NB4 (cell line): ENCODE measurements around the gene DCLK3.

Source experiments
- DNase-seq: peaks from one replicate; pipeline ENCODE4 v3.0.0; 2010; ENCODE audit warnings: low read depth
- H3K4me3 ChIP-seq: one replicate; pipeline ENCODE4 v1.5.1; 2011; ENCODE audit warnings: mild to moderate bottlenecking, low read depth, low read length, moderate library complexity
- CTCF ChIP-seq: IDR thresholded peaks from one replicate; pipeline ENCODE4 v1.5.1; 2012; ENCODE audit warnings: low read depth, low read length
- MAX ChIP-seq: IDR thresholded peaks from 2 replicates; pipeline ENCODE4 v1.6.1; 2011; ENCODE audit warnings: low read depth, low read length
- MYC ChIP-seq: IDR thresholded peaks from 2 replicates; pipeline ENCODE4 v1.6.1; 2011; ENCODE audit warnings: low read depth, low read length
- POLR2A ChIP-seq: IDR thresholded peaks from 2 replicates; pipeline ENCODE4 v1.6.1; 2011; ENCODE audit warnings: mild to moderate bottlenecking; ENCODE audit not compliant: insufficient read length; ENCODE audit errors: extremely low read depth

Gene DCLK3

GRCh38 chr3:36792342-36792741, 28.0 kb upstream of the DCLK3 start:
- DNase-seq: peak; percentile 47
- H3K4me3 ChIP-seq: no peak overlapping the region
- no peak for TF ChIP-seq MYC
- no peak for TF ChIP-seq POLR2A
- peak; percentile 49 for TF ChIP-seq CTCF
- no peak for TF ChIP-seq MAX

DNA sequence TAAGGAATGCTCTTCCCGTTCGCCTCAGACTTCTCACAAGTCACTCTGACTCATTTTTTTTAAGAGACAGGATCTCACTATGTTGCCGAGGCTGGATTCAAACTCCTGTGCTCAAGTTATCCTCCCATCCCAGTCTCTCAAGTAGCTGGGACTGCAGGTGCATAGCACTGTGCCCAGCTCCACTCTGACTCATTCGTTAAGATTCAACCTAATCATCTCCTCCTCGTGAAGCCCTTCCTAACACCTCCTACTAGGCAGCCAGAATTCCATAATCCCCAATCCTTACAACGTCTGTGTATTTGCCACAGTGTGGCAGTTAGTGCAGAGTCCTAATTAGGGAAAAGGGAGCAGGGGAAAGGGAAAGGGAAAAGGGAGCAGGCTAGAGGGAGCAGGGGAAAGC, 26.4 kb upstream of the DCLK3 start:
- H3K4me3 ChIP-seq: no peak overlapping the region
- TF ChIP-seq MYC: no peak
- TF ChIP-seq CTCF: no peak
- TF ChIP-seq POLR2A: no peak
- TF ChIP-seq MAX: no peak

DNA sequence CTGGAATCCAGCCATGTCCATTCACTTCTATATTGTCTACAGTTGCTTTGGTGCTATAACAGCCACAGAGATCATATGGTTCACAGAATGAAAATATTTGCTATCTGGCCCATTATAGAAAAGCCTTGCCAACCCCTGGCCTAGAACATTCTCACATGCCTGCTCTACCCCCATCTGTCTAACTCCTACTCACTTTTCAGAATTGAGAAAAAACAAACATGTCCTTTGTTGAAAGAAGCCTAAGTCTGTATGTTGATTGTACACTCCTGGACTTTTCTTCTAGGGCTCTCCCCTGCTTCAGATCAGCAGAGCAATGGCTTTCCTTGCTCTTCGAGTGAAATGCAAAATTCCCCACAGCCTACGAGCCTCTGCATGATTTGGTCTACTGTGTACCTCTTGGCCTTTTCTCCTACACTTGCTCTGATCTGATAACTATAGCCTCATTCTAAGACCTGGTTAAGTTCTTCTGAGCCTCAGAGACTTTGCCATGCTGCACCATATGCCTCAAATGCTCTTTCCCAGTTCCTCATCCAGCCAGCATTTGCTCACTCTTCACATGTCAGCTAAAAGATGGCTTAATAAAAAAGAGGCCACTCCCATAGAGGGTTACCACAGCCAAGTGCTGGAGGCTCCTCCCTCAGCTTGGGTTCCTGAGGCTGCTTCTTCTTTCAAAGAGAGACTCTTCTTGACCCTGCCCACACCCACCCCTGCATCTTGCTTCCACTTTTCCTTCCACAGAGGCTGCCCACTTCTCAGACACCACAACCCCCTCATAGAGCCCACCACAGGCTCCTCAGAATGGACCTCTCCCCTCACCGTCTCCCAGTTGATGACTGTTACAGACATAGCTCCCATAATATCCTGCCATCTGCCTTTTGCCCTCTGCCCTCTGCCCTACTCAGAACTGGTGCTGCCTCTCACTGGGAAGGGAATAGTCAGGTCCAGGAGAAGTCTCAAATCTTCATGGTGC, 22.9 kb upstream of the DCLK3 start:
- peak; percentile 56 for DNase-seq
- H3K4me3 ChIP-seq: no peak overlapping the region
- no peak for TF ChIP-seq CTCF
- TF ChIP-seq MAX: no peak
- TF ChIP-seq MYC: no peak
- no peak for TF ChIP-seq POLR2A

More for the DNA sequence above, 26.4 kb upstream of the DCLK3 start:
- DNase-seq: no peak

GRCh38 chr3:36784138-36784635, 19.8 kb upstream of the DCLK3 start:
- TF ChIP-seq CTCF: no peak
- TF ChIP-seq MAX: no peak
- TF ChIP-seq MYC: no peak
- TF ChIP-seq POLR2A: no peak
- H3K4me3 ChIP-seq: no peak overlapping the region
- no peak for DNase-seq

DNA sequence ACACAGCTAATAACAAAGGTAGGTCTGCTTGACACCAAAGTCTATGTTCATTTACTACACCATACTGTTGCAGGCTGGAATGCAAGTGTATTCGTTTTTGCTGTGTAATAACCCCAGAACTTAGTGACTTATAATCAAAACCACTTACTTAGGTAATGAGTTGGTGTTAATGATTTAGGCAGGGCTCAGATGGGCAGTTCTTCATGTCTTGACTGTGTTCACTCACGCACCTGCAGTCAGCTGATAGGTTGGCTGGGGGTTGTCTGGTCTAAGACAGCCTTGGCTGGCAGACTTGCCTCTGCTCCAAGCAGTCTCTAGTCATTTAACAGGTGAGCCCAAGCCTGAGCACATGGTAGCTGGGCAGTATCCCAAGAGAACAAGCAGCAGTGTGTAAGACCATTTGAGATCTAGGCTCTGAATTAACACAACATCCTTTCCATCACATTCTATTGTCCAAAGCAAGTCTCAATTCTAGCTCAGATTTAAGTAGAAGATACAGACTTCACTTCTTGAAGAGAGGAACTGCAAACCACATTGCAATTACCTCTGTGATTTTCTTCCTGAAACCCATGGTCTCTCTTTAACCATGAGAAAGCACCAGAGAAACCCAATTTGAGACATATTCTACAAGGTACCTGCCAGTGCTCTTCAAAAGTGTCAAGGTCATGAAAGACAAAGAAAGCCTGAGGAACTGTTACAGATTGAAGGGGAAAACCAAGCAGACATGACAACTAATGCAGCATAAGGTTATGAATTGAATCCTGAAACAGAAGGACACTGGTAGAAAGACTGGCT, 13.3 kb upstream of the DCLK3 start:
- DNase-seq: no peak
- TF ChIP-seq MAX: no peak
- TF ChIP-seq POLR2A: no peak
- TF ChIP-seq MYC: no peak
- no peak for TF ChIP-seq CTCF
- H3K4me3 ChIP-seq: no peak overlapping the region
